CD1c-positive myeloid dendritic cell (primary cell): ENCODE data around the gene BMP4.
"Not testable (repeated sequence)": the region's sequence is repeated elsewhere in the genome, so short reads cannot be mapped to it uniquely, and the experiment has no call there.

ENCODE experiments used
- DNase-seq: peaks from one replicate; pipeline ENCODE4 v3.0.0-alpha.2; 2016; ENCODE audit errors: extremely low spot score

The BMP4 gene

DNA sequence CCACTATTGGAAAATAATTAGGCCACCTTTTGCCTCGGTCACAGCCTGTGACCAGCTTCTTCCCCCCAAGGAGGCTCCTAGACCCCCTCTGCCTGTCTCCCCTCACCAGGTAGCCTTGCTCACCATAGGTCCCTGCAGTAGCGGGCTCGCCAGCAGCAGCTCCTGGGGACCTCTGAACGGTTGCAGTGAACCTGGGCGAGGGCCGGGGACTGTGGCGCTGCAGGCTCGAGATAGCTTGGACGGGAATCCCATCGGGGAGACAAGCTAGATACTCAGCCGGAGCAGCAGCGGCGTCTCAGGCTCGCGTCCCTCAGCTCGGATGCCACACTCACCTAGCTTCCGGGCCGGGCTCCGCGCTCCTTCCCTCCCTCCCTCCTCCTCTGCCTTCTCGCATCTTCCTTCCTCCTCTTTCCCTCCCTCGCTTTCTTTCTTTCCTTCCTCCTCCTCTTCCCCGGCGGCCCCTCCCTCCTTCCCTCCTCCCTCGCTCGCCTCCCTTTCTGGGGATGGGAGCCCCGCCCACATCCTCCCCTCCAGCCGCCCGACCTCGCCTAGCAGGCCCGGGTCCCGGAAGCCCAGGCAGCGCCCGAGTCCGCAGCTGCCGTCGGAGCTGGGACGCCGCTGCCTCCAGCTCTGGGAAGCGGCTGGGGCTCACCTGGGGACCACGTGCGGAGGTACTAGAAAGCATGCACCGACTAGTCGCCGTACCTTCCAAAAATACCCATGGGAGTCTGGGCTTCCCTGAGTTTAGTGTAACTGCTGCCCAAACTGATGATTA is at the start of gene BMP4:
TSS of gene BMP4 (minus strand) at position 399 of the 775 bp plus-strand sequence. CDS start 4,603 bp downstream, outside the sequence.
- no peak for DNase-seq

DNA sequence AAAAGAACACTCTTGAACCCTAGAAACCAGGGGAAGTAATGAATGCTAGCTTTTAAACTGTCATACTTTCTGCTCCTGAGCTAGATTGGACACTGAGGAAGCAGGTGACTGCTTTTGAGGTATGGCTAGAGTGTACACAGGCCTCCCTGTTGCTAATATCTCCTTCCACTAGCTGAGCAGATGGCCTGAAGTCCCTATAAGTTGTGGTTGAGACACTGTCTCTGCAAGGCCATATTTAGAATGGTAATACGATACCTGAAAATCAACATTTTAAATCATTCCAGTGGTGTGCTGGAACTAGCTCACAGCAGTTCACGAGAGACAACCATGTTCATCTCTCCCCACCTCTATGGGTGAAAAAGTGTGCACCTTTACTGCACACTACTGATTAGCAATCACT is 46.4 kb upstream of the BMP4 start:
- DNase-seq: no peak

DNA sequence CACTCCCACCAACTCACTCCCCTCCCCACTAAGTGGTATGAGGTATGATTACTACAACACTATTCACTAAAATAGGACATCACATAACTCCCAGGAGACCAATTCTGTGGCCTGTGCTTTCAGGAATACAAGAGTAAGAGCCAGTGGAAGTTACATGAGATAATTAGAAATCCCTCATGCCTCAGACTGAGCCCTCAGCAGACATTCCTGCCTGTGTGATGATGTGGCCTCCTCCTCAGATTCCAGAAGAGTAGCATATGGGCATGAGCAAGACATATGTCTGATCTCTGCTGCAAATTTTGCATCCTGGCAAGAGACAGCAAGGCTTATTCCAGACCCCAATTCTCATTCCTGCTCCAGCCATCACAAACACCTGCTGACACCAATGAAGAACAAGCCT is 46.0 kb upstream of the BMP4 start:
- no peak for DNase-seq

DNA sequence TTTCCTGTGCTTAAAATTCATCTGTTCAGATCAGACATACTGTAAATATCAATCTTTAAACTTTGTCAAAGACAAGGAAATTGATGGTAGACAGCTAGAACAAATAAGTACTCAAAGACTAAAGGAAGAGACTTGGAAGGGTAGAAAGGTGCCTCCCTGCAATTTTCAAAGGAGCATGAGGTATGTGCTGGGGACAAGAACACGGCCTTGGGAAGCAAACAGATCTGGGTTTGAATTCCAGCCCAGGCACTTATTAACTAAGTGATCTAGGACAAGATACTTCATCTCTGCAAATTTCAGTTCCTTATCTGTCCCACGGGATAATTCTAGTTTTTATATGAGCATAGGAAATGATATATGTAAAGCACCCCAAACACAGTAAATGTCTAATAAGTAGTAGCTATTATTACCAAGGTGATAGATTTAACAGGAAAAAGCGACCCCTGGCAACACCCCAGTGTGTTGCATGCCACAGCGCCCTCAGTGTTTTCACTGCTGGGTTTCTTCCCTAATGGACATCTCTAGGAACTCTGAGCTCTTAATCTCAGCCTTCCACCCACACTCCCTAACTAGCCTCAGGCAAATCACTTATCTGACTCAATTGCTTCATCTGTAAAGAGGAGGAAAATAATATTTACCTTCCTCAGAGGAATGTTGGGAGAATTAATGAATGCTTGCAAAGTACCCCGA is 44.7 kb upstream of the BMP4 start:
- DNase-seq: no peak

DNA sequence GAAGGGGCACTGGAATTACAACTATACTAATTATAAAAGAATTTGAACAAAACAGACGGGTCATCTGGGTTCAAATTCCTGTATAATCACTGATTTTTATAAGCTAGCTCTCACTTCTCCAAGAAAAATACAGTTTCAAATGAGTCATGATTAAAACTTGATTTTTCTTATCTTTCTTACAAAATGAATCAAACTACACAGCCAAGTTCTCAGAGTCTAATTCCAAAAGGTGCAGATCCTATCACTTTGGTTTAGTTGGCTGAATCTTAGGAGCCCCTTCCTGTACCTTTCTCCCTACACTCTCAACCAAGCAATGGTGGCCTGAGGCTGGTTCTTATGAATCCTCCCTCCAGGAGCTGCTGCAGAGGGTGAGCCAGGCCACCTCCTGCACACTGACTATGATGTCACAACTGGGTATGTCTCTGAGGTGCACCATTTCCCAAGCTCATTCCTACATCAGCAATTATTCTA is 43.8 kb upstream of the BMP4 start:
- DNase-seq: no peak

DNA sequence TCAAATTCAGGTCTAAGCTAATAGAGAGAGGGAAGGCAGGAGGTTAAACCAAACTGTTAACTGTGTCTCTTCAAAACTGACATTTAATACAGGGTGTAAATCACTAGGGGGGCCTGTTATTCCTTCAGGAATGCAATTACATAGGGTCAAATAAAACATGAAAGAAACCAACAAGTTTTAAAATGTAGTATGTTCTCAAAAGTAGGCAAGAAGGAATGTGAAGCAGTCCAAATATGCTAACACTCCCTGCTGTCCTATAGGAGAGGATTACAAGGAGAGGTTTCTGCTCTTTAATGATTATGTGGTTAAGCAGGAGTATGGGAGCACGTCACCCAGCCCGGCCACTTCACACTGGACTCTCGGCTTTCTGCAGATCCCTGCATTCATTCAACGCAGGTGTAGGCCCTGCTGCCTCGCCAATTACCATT is 42.5 kb upstream of the BMP4 start:
- no peak for DNase-seq

DNA sequence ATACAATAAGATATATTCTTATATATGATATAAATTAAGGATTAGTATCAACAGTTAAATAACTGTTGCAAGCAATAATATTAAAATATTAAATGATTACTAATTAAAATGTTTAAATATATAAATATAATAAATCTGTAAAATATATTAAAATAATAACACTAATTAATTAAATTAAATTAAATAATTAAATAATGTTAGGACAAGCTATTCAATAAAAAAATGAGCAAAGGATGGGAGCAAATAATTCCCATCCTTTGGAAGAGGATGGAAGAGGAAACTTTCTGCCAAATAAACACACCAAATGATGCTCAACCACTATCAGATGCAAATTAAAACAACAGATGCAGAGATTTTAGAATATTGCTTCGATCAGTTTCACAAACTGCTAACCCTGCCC is 39.4 kb upstream of the BMP4 start:
- no peak for DNase-seq

DNA sequence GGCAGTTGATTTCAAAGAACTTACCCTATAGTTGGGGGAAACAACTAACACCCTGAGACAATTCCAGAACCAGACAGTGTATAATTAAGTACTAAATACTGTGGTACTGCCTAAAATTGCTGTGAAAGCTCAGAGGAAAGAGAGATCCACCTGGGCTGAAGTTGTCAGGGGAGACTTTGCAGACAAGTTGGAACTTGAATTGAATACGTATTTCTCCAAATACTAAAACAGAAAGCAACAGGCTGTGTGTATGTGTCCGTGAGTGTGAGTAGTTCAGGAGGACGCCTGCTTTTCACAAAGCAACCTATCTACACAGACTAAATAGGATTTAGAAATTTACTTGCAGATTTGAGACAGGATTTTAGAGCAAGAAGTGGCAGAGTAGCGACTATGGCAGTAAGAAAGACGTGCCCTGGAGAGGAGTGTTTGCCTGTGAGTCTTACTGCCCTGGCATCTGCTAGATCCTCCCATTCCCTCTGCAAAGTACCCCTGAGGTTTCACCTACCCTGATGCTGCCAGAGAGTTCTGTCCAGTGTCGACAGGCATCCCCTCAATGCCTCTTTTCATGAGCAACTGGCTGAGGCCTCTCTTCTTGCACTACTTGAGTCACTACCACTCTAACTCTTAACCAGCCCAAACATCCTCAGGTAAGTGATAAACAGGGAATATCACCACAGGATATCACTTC is 37.4 kb upstream of the BMP4 start:
- DNase-seq: no peak

DNA sequence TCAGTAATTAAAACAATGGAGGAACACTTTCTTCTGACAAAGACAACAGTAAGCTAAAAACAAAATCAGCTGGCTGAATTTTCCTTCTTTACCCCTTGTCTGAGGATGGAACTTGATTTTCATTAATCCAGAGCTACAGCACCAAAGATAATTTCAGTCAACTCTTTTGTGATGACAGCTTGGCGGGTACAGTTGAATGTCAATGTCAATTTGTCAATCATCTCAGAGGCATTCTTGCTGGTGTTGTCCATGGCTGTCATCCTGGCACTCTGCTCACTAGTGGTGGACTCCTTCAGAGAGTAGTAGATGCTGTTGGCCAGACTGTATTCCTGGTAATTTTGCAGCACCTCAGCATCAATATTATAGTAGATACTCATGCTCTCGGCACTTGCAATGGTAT is 34.4 kb upstream of the BMP4 start:
- no peak for DNase-seq

DNA sequence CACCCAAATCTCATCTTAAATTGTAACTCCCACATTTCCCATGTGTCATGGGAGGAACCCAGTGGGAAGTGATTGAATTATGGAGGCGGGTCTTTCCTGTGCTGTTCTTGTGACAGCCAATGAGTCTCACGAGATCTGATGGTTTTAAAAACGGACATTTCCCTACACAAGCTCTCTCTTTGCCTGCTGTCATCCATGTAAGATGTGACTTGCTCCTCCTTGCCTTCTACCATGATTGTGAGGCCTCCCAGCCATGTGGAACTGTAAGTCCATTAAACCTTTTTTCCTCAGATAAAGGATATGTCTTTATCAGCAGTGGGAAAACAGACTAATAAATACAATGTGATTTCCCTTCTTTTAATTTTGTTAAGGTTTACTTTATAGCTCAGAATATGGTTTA is 30.1 kb upstream of the BMP4 start:
- DNase-seq: not testable (repeated sequence)

DNA sequence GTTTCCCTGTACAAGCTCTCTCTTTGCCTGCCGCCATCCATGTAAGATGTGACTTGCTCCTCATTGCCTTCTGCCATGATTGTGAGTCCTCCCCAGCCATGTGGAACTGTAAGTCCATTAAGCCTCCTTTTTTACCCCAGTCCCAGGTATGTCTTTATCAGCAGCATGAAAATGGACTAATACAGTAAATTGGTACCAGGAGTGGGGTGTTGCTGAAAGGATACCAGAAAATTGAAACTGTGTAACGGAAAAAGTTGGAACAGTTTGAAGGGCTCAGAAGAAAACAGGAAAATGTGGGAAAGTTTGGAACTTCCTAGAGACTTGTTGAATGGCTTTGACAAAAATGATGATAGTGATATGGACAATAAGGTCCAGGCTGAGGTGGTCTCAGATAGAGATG is 28.3 kb upstream of the BMP4 start:
- DNase-seq: not testable (repeated sequence)

DNA sequence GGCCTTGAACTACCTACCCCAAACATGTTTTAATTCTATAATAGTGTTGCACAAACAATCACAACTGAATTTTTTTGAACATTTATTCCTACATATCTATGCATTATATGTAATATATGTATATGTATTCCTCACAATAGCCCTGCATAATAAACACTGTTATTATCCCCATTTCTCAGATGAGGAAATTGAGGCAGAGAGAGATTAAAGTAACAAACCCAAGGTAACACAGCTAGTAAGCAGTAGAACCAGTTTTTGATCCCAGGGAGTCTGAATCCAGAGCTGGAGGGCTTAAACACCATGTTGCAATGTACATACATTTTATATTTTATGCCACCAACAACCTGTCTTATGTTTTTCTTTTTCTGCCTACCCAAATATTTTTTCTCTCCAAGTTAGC is 26.5 kb upstream of the BMP4 start:
- DNase-seq: no peak

DNA sequence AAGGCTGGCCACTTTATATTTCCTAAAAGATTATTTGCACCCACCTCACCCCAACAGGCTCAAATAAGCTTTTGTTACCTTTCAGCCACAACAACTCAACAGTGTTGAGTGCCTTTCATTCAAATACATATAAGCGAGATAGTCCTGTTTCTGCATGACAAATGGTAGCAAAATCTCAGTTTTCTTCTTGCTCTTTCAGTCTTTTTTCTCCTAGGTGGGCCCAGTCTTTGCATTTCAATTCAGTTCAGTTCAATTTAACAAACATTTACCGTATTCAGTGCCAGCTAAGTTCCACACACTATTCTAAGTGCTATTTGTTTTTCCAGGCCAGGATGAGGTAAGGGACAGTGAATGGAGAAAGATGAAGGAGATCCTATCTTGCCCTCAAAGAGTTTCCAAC is 25.9 kb upstream of the BMP4 start:
- DNase-seq: no peak

DNA sequence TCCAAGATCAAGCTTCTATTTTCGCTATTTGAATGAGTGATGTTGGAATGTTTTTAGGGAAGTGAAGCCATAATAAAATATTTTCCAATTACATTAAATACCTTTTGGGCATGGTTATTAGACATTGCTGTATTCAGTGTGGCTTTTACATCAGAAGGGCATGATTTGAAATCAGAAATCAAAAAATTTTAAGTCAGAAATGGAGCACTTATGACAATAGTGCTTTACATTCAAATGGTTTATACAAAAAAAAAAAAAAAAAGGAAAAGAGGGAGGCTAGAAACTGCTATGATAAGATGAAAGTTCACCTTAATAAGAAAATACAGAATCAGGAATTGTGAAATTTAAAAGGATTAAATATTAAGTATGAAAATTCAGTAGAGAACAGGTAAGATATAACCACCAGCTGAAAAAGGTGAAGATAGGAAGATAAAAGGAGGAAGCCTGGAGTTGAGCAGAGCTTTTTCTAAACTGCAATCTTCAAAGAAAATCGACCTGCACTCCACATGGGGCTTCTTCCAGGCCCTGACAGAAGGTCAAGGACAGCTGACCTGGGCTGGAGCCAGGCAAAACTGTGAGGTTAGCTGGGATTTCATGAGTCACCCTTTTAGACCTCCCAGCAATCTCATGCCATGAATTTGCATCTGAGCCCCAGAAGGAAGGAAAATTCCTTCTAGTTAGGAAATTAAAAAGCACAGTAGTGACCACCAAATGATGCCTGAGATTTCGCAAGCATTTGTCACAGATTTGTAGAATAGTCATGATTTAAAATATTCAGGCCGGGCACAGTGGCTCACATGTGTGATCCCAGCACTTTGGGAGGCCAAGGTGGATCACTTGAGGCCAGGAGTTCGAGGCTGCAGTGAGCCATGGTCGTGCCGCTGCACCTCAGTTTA is 23.4 kb upstream of the BMP4 start:
- no peak for DNase-seq

DNA sequence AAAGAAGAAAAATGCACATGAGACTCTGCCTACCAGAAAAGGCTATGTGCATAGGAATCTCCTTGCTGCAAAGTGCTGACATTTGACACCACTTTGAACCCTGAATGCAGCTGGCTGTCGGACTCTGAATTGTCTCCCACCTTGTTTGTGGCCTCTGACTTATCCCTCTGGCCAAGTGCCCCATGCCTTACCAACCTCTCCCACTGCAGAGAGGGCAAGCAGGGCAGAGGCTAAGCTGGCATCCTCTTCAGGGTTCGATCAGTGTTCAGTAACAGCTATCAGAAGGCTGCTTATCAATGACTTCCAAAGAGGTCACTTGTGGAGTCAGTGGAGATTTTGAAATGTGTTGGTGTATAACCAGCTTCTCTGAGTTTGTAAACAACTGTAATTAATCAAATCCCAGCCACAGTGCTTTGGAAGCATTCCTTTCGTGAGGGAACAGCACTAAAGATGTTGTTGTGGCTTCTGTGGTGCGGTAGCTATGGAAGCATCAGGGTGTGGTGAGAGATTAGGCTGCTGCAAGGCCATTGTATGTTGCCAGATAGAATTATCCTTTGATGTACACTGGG is 22.6 kb upstream of the BMP4 start:
- DNase-seq: no peak

DNA sequence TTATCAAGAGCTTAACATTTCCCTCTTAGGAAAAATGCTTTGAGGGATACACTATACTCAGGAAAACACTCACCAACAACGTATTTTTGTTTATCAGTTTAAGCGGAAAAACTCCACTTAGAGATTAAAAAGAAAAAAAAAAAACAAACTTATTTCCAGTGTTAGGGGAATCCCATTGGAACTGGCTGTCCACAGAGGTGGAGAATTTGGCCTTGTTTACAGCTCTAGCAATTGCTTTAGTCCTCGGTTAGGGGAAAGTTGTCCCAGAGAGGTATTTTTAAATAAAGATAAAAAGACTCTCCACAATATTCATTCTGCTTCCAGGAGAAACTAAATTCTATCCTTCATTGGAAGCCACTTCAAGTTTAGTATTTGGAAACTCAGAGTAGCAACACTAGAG is 21.6 kb upstream of the BMP4 start:
- DNase-seq: no peak

DNA sequence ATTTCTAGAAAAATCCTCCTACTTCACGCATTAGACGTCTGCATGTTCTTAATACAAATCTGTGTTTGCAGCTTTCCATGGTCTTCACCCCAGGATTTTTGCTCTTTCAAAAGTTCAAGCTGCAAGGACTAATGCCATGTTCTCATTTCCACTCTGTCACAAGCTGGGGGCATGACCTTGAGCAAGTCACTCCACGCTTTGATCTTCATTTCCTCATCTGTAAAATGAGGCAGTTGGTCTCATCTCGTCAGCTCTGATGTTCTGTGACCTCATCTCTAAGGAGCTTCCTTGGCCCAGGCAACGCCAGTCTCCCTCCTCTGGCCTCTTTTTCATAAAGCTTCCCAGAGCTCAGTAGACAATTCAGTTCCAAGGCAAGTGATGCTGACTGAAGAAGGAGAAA is 18.8 kb upstream of the BMP4 start:
- no peak for DNase-seq

DNA sequence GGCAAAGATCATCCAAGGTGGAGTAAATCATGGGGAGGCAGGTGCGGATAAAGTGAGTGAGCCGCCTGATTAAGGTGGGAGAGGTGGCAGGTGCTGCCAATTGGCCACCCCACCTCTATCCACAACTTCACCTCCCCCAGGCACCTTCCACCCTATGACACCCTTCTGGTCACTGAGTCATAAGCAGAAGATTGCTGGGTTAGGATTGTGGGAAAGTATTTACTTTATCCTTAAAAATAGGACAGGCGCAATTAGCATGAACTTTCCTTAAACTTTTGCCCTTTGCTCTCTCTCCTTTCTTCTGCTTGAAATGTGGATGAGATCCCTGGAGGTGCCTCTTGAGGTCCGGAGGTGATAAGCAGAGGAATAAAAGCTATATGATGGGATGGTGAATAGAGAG is 14.9 kb upstream of the BMP4 start:
- DNase-seq: no peak

DNA sequence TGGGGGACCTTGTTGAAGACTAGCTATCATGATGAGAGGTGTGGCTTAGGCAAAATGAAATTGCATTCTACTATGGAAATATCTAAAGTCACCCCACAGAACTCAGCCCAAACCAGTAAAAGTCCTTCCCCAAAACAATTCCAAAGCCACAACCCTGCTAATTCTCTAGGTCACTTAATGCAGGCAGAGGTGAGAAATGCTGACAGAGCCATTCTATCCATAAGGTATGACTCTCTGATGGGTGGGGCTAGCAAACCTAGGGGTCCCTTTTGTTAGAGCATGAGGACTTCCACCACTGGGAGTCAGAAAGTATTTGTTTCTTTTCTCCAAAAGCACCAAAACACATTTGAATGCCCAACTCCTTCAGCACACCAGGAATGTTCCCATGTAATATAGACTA is 12.7 kb upstream of the BMP4 start:
- no peak for DNase-seq

DNA sequence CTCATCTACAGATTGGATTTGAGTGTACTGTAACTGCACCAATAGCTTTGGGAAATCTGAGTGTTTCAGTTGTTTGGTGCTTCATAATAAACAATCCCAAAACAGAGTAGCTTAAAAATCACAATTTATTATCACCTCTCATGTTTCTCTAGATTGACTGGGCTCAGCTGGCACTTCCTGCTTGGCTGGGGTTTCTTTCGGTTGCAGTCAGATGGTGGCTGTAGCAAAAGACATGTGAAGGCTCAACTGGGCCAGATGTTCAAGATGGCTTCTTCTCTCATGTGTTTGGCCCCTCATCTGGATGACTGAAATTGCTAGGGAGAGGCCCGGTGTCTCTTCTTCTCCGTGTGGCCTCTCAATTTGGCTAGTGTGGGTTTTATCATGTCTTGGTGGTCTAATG is 12.1 kb upstream of the BMP4 start:
- DNase-seq: no peak

DNA sequence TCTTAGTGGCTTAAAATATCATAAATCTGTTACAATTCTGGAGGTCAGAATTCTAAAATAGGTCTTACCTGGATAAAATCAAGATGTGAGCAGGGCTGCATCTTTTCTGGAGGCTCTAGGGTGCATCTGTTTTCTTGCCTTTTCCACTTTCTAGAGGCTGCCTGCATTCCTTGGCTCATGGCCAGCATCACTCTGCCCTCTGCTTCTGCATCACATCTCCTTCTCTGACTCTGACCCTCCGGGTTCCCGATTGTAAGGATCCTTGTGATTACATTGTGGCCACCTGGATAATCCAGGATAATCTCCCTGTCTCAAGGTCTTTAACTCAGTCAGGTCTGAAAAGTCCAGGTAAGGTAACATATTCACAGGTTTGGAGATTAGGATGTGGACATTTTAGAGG is 11.0 kb upstream of the BMP4 start:
- no peak for DNase-seq
